Middle frontal gyrus (tissue), 1 donor: ENCODE measurements around the gene ASAP2.

Source experiments
- DNase-seq: peaks from one replicate; pipeline ENCODE4 v3.0.0-alpha.2; 2015; ENCODE audit warnings: low spot score; ENCODE audit errors: extremely low spot score

The ASAP2 gene

DNA sequence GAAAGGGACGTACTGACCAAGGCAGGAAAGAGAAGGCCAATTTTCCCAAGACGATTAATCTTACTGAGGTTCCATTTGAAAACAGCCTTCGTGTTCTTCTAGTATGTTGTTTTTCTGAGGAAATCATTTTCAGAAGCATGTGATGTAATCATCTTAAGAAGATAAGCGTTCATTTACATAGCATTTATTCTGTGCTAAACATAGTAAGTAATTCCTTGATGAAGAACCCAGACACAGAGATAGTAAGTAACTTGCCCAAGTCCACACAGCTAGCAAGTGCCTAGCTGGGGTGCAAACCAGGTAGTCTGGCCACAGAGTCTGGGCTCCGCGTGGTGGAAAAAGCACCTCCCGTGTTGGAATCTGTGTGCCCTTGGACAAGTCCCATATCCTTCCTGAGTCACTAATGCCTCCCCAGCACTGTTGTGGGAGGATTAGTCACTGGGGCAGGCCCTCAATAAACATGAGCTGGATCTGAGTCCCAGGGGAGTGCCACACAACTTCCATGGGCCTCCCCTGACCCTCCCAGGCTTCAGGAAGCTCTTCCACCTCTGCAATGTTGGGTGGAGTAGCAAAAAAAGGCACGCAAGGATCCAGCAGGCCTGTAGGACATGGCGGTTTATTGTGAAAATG lies 26.9 kb upstream of the ASAP2 start:
- DNase-seq = no peak

DNA sequence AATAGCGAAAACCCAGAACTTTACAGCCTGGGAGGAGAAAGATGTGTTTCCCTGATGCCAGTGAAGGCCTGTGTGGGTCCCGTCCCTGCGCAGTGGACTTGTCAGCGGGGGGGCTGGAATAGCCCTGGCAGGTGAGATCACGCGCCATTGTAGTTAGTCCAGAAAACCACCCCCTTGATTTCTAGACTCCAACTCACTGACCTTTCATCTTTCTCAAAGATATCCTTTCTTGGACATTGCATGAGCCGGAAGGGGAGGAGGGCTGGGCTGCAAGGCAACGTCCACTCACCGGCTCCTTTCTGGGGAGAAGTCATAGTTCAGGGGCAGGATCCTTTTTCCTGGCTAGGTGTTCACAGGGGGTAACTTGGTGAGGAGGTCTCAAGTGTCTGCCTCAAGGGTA lies 22.3 kb upstream of the ASAP2 start:
- DNase-seq = no peak

DNA sequence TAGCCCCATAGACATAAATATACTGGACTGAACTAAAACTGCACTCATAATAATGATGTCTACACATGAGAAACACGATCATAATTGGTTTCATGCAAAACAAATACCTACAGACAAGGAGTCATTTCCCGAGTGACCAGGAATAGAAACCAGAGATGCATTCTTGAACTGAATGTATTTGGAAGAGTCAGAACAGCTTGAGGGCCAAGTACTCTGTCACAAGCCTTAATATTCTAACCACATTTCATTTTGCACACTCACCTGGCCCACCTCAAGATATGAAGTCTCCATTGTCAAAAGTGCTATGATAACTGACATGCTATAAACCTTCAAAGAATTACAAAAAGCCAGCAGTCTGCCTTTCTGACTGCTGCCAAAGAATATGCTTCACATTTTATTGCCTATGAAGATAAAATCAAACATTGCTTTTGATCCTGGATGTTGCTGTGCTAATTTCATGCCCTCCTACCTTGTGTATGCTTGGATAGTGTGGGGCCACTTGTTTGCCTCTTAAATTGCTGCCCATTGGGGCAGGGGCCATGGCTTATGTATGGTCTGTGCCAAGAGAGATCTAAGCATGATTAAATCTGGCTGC lies 18.9 kb upstream of the ASAP2 start:
- no peak for DNase-seq

DNA sequence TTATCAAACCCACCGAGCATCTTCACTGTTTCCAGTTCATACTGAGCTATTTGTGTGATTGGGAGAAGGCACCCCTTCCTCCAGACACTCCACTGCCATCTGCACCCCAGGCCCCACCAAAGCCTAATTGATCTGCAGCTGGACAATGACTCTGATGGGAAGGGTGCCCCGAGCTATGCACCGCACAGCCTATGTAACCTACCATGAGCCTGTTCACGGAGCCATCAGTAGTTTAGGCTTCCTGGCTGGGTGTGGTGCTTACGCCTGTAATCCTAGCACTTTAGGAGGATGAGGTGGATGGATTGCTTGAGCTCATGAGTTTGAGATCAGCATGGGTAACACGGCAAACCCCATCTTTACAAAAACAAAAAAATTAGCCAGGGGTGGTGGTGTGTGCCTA lies 17.8 kb upstream of the ASAP2 start:
- no peak for DNase-seq

DNA sequence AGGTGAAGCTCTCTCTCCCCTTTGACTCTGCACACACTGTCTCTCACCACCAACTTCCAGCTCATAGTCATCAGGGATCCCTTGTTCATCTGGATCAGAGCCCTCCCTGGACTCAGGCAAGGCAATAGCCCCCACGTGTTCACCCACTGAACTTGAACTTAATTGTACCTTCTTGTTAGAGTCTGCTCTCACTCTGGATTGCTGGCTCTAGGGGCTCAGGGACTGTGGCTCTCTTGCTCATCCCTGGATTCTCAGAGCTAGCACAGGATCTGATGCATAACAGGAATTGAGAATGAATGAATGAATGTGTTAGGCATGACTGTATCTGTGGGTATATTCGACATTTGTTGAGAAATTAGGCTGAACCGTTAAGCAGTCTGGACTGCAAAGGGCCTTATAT lies 16.7 kb upstream of the ASAP2 start:
- no peak for DNase-seq

DNA sequence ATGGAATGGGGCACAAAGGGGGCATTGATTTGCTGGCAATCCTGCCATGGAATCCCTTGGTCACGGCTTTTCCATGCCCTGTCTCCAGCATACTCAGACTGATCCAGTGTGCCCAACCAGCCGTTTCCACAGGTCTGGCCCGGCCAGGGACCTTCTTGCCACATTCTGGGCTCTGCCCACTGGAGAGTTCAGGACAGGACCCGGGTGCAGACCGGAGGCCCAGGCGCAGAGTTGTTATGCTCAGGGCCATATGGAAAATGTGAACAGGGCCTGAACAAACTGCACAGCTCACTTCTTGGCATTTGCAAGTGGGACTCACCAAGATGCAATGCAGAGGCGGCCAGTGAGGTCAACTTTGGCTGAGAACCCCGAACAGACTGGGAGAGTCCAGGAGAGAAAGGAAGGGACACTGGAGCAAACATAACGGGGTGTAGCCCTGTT lies 15.6 kb upstream of the ASAP2 start:
- DNase-seq = no peak

DNA sequence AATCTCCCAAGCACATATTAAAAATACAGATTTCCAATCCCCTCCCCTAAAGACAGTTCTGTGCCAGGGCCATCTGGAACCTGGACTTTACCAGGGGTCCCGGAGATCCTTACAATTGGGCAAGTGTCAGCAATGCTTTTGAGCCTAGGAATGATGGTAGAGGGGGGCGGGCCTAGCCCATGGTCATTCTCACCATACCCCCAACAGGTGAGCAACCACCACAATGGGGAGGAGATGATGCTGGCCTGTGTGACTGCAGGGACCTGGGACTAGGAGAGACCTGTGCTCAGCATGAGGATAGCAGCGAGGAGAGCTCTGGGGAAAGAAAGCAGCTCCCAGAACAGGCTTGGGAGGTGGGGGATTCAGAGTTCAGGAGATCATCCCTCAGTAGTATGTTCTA lies 13.9 kb upstream of the ASAP2 start:
- no peak for DNase-seq

DNA sequence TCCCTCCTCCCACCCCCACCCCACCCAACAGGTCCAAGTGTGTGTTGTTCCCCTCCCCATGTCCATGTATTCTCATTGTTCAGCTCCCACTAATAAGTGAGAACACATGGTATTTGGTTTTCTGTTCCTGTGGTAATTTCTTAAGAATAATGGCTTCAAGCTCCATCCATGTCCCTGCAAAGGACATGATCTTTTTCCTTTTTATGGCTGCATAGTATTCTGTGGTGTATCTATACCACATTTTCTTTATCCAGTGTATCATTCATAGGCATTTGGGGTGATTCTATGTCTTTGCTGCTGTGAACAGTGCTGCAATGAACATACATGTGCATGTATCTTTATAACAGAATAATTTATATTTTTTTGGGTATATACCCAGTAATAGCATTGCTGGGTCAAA lies 12.3 kb upstream of the ASAP2 start:
- no peak for DNase-seq

DNA sequence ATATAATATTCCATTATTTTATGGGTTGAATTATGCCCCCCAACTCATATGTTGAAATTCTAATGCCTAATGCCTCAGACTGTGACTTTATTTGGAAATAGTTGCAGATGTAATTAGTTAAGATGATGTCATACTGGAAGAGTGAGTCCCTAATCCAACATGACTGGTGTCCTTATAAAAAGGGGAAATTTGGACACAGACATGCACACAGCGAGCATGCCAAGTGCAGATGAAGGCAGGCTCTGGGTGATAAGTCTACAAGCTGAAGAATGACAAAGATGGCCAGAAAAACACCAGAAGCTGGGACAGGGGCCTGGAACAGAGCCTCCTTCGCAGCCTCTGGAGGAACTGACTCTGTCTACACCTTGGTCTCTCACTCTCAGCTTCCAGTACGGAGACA lies 10.0 kb upstream of the ASAP2 start:
- no peak for DNase-seq

DNA sequence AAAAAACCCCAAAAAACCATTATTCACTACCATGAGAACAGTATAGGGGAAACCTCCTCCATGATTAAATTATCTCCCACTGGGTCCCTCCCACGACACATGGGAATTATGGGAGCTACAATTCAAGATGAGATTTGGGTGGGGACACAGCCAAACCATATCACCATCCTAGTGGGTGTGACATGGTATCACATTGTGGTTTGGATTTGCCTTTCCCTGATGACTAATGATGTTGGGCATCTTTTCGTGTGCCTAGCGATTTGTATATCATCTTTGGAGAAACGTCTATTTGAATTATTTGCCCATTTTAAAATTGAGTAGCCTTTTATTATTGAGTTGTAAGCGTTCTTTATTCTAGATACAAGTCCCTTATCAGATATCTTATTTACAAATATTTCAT lies 8.7 kb upstream of the ASAP2 start:
- no peak for DNase-seq

DNA sequence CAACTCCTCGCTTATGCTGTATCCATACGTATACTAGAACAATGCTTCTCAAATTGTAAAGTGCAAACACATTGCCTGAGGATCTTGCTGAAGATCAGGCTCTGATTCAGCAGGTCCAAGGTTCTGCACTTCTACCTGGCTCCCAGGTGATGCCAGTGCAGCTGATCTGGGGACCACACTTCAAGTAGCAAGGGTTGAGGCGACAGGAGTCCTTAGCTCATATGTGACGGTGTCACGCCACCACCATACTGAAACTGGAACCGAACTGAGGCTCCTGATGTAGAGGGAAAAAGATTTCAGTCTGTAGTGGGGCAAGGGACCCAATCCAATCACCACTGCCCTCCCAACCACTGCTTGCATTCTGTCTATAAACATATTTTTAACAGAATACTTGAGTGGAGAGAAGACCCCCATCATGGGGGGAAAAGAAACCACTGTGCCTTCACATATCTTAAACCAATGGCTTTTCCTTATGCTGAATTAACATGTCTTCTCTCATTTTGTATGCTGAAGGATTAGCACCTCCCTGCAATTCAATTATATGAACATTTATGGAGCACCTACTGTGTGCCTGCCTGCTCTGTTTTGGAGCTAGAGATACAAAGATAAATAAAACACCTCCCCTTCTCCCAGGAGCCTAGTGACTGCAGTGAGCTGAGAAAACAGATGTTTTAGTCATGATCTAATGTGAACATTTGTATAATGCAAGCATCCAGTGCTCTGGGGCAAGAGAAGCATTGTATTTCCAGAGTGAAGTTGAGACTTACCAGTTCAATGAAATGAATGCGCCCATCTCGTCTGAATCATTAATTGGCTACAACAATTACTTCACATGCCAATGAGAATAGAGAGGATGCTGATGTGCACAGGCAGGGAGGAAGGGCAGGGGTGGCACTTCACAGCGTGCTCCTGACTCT lies 6.6 kb upstream of the ASAP2 start:
- DNase-seq = no peak

DNA sequence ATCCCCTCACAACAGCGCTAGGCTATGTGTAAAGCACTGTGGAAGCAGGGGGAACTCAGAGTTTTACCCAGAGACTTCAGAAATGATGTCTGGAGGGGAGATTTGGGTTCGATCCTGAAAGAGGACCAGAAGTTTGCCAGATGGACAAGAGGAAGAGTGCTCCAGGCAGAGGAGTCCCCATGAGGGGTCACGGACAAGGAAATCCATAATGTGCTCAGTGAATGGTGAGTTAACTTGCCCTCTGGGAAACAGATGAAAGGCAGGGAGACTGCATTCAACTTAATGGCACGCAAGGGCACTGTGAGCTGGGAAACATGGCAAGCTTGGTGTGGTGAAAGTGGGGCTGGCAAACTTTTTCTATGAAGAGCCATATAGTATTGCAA lies 6.0 kb upstream of the ASAP2 start:
- DNase-seq = no peak

DNA sequence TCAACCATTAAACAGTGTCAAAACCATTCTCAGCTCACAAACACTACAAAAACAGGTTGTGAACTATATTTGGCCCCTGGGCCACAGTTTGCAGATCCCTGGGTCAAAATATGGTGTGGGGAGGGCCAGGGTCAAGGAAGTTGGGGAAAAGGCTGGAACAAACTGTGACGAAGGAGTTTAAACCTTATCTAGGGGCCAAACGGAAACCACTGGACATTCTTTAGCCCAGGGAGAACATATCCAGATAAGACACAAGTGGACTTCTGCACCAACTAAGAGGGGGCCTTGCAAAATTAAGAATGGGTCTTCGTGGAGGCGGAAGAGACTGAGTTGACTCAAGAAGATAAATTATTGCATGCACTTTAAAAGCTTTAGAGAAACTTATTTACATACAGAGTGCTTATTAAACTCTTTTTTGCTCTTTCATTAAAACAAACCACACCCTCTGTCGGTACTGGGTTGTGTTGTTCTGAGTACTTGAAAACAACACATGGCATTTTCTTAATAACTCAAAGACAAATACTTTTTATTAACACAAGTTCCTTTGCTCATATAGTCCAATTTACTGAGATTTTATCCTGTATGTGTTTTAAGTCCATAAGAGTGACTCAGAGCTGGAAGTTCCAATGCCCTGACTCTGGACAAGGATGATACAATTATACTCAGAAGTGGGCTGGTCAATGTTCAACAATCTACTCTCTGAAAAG lies 5.3 kb upstream of the ASAP2 start:
- no peak for DNase-seq

DNA sequence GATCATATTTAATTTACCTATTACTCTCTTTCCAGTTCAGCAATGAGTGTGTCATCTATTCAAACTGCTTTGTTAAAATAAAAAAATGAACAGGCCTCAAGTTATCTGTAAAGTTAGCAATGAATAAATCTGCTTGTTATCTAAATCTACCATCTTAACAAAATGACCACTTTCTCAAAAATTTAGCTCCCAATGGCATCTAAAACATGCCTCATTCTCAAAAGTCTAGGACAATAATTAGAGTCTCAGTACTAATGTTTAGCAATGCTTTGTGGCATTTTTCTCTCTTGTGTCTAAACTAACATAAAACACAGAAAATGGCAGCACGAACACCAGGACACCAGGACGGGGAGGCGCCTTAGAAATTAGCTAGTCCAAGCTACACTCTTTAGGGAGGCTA lies 3.6 kb upstream of the ASAP2 start:
- no peak for DNase-seq

DNA sequence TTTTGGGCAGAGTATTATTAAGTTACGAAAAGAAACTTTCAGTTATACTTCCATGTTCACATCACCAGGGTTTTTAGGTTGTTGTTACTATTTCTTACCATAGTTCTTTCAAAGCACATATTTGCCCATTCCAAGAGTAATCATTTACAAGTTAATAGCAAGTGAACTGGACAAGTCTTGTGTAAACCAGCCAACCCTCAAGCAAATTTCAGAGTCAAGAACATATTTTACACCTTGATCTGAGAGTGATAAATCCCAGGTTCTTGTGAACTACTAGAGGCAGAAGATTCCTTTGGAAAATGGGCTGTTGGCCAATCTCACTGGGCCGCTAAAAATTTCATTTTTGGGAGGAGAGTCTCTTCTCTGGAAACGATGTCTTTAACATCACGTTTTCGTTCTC lies 2.7 kb upstream of the ASAP2 start:
- DNase-seq = no peak

DNA sequence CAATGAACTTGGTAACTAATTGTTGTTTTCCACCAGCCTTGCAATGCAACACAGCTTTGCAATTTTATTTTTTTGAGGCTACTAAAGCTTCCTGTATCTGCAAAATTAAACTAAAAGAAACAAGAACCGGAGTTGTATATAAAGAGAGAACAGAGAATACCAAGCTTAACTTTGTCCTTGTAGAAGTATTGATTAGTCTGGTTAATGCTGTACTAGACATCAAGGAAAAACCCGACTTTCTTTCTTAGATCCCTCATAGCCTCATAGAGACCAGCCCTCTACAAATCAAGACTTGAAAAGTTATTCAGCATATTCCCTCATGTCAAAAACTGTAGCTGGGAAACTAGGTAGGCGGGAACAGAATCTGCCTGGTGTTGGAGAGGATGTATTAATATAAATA lies 1.7 kb upstream of the ASAP2 start:
- no peak for DNase-seq

DNA sequence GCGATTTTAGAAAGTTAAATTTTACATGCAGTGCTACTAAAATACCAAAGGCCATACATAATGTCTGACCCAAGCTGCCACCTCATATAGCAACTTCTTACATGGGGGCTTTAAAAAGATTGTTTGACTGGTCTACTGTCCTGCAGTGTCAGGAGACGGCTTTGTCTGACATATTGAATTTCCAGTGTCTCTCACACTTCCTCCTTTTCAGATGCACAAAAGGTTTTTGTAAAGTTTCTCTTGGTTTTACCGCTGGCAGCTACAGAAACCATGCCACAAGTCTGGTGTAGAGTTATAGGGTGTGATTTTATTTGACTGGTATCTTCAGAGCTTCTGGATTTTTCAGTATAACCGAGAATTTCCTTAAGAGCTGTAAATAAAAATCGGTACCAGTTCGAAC lies 1.1 kb upstream of the ASAP2 start:
- DNase-seq = no peak

DNA sequence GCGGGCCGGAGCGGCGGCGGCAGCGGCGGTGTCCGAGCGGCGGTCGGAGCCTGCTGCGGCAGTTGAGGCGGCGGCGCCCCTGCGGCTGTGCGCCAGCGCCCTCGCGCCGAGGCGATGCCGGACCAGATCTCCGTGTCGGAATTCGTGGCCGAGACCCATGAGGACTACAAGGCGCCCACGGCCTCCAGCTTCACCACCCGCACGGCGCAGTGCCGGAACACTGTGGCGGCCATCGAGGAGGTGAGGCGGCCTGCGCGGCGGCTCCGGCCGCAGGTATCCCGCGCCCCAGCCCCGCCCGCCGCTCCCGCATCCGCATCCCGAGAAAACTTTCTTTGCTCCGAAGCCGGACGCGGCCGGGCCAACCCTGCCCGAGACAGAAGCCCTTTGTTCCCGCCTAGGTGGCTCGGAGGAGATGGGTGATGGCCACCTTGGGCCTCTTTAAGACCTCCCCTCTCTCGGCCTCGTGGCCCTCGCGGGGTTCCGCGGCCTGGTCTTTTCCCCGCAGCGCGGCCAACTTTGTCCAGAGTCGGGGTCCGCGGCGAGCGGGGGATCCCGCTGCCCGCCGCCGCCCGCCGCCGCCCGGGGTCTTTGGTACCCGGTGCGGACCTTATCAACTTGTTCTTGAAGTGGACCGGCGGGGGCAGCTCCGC lies 504 bp downstream of the ASAP2 start:
- no peak for DNase-seq

DNA sequence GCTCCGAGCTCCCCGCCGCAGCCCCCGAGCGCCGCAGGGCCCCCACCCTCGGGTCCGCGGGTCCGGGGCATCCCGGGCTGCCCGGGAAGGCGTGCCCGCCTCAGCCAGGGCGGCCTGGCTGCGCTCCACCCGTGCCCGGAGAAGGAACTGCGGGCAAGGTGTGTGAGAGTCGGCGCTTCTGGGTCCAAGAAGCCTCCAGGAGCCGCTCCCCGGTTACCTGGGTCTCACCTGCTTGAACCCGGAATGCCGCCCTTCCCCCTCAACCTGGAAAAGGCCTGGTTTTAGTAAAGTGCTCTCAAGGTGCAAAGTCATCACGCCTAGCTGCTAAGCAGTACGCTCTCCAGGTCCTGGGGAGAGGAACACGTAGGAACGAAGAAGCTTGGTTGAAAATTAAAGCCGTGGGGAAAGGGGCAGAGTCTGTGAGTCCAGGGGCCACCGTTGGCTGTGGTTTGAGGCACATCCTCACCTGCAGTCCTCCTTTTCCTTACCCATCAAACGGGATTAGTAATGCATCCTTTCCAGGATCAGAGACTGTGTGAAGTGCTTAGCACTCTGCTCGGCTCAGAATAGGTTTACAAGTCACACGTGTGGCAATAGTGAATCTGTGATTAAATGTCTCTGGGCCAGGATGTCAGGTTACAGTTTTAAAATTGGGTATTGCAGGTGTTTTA lies 1.2 kb downstream of the ASAP2 start:
- DNase-seq = no peak

DNA sequence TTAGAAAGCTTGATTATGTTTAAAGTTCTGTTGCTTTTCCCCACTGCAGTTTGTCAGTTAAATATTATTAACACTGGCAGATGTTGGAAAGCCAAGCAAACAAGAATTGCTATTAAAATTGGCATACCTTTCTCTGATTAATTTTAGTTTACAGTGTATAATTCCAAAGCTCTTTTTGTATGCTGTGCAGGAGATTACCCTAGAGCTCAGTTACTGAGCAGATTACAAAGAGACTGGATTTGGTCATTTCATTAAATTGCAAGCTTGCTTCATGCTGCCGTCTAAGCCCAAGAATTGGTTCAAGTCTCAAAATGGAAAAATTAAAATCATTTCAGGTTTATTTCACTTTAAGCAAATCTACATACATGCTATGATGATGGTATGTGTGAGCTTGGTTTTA lies 2.3 kb downstream of the ASAP2 start:
- DNase-seq = no peak

DNA sequence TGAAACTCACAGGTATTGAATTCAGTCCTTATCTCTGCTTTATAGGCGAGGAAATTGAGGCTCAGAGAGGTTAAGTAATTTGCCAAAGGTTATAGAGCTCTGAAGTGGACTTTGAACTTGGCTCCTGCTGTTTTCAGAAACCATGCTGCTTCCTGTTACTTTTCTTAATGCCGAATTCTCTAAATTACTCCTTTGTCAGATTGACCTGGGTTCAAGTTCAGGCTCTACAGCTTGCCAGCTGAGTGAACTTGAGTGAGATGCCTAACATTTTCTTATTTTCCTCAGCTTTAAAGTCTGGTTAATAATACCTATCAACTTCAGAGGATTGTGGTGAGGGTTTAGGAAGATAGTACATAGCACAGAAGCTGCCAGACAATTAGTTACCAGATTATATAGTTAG lies 3.4 kb downstream of the ASAP2 start:
- DNase-seq = no peak
